CD1c-positive myeloid dendritic cell (primary cell): ENCODE data around the gene LANCL2.

Experiments used
- DNase-seq: peaks from one replicate; pipeline ENCODE4 v3.0.0-alpha.2; 2016; ENCODE audit errors: extremely low spot score

The LANCL2 gene

GRCh38 chr7:55438085-55438756 is 73.1 kb downstream of the LANCL2 start:
- DNase-seq: no peak

- no peak for DNase-seq
Measured at GRCh38 chr7:55438757-55439525, 73.8 kb downstream of the LANCL2 start.

- no peak for DNase-seq
Measured at GRCh38 chr7:55439627-55440026, 74.5 kb downstream of the LANCL2 start.

GRCh38 chr7:55440040-55440690 is 75.0 kb downstream of the LANCL2 start:
- DNase-seq: no peak

DNA sequence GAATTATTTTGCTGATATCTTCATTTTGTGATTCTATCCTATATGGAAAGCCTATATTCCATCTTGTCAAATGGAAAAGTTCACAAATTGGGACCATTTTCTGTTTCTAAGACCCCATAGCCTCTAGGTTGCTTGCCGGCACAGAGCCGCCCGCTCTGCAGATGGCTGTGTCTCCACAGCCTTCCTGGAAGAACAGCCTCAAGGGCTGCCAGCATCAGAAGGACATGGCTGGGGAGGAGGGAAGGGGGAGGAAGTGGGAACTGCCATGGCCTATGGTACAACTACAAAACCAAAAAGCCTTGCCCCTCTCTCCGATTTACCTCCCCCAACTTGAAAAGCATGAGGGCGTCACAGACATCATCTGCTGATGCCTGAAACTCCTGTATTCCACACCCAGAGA is 75.9 kb downstream of the LANCL2 start:
- DNase-seq: no peak

- no peak for DNase-seq
Measured at GRCh38 chr7:55441774-55442522, 76.8 kb downstream of the LANCL2 start.

DNA sequence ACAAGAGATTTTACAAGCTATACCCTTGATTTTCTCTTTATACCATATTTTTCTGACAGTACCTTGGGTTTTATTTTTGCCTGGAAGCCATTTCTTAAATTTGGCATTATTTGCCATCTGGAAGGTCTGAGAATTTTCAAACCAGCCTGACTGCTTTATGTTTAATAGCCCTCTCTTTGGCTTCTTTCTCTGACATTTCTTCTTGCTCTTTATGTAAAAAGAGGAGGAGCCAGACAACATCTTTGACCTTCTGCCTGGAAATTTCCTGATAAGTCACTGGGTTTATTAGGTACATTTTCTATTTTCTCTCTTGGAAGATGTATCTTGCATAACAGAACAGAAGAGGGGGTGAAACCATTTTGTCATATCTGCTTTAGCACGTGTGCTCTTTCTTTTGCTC is 79.6 kb downstream of the LANCL2 start:
- DNase-seq: no peak

GRCh38 chr7:55448526-55448925 is 83.4 kb downstream of the LANCL2 start:
- no peak for DNase-seq

DNA sequence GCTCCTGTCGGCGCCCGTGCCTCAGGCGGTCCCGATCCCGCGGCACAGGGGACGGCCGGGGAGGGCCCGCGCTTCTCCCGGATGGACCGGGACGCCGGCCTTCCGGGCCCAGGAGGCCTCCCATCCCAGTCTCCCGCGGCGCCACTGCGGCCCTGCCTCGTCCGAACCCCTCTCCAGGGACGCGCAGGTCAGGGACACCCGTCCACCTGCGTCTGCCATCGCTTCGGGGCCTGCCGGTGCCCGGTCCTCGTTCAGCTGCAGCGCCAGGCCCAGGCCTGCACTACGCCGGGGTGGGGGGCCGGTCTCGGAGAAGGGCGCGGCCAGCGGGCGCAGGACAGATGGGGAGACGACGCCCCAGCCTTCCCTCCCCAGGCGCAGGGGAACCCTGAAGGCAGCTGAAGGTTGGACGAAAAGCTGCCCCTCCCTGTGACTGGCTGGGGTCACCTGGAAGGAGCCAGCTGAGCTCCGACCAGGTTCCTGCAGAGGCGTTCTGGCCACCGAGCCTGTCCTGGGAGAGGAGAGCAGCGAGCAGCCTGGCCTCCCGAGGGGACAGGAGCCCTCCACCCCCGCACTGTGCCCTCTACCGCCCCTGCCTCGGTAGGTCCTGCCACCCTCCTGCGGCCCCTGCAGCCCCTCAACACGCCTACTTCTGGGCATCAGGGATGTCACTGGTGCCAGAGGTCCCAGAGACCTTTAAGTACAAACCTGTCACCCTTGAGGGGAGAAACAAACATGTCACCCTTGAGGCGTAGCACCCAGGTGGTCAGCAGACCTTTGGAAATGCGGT is 84.3 kb downstream of the LANCL2 start:
- no peak for DNase-seq

DNA sequence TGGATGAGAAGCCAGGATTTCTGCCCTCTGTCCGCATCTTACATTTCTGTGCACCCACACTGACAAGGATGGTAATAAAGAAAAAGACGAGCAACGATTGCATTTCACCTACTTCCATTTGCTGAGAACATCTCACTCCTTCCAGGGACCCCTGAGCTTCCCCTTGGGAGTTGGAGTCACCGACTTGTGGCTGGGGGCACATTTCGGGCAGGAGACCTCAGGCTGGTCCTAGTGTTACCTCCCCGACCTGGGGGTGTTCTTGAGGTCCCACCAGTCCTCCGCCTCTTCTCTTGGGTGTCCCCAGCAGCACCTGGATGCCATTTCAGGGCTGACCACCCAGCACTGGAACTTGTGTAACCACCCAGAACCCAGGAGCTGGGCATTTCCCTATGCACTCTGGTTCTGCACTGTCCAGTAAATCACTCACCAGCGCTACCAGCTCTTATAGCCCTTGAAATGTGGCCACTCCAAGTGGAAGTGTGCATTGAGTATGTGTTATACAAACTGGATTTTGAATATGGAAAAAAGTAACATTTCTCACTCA is 84.9 kb downstream of the LANCL2 start:
- DNase-seq: no peak

GRCh38 chr7:55452971-55453370 is 87.8 kb downstream of the LANCL2 start:
- DNase-seq: no peak

- no peak for DNase-seq
Measured at GRCh38 chr7:55457801-55458200, 92.7 kb downstream of the LANCL2 start.

- no peak for DNase-seq
Measured at GRCh38 chr7:55458351-55458750, 93.2 kb downstream of the LANCL2 start.

DNA sequence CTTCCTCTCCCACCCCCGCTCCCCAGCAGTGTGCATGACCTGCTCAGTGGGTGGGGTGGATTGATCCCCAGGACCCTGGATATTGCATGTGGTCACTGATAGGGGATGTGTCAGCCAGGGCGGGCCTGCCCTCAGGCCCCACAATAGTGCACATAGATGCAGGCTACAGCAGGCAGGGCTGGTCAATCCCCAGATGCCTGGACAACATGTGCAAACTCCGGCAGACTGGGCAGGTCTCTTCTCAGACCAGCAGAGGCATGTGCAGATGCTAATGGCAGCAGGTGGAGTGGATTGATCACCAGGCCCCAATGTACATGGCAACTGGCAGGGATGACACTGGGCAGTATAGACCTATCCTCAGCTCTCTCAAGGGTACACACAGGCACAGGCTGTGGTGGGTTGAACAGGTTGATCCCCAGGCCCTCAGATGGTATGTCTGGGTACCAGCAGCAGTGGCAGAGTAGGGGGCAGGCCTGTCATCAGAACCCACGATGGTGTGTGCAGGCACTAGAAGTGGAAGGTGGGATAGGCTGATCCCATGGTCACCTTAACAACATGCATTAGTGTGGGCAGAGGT is 98.6 kb downstream of the LANCL2 start:
- no peak for DNase-seq

- no peak for DNase-seq
Measured at GRCh38 chr7:55464422-55464821, 99.3 kb downstream of the LANCL2 start.

DNA sequence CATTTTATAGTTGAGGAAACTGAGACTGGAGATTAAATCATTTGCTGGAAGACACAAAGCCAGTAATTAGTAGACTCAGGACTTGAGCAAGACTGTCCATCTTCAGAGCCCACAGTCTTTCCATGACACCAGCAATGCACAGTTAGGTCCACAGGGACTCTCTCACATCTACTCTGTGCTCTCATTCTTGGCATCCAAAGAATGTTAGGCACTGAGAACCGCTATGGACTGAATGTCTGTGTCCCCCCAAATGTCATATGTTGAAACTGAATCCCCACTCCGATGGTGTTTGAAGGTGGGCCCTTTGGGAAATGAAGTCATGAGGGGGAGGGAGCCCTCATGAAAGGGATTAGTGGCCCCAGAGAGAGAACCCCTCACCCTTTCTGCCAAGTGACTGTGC is 100.6 kb downstream of the LANCL2 start:
- DNase-seq: no peak

DNA sequence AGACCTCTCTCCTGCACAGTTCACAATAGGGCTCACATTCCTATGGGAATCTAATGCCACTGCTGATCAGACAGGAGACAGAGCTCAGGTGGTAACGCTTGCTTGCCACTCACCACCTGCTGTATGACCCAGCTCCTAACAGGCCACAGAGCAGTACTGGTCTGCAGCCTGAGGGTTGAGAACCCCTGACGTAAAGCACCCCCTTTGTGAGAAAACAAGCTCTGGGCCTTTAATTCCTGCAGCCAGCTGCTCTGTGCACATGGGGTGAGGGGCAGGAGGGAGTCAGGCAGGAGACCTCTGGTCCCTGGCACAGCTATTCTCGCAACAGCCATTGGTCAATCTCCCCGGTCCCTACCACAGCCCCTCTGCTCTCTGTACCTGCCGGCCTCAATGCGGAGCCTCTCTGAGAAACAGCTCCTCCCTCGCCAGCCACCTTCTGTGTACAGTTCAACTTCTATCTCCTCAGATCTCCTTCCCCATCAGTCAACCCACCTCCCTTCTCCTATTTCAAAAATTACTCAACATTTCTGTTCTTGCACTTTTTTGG is 102.0 kb downstream of the LANCL2 start:
- no peak for DNase-seq

DNA sequence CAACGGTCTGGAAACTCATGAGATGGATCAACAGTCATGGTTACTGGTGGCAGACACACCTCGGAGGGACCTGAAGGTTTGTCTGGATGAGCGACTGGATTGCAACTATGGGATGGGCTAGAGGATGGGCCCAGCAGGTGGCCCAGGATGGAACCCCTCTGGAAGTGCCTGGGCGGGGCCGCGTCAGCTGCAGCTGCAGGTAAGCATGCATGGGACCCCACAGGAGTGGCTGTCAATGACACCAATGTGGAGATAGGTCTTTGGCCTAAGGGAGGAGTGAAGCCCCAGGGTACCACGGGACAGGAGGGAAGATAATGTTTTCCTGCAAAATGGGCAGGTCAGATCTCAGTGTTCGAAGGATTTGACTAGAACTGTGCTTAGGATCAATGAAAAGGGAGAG is 103.4 kb downstream of the LANCL2 start:
- DNase-seq: no peak

DNA sequence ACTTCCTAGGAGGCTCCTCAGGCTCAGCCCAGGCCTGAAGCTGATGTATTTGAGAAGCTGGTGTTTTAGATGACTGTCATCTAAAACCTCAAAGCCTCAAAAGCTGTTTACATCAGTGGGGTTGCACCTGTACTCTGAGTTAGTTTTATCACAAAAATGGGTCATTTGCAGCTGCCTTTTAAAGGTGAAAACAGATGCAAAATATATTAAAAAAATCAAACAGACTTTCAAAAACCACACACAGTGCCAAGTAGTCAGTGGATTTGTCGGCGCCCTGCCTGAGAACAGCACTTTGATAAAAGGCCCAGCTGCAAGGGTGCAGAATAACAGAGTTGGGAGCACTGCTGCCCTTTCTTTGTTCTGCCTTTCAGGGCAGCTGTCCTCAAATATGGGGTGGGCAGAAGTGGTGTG is 104.1 kb downstream of the LANCL2 start:
- DNase-seq: peak; percentile 6

GRCh38 chr7:55469721-55470120 is 104.6 kb downstream of the LANCL2 start:
- DNase-seq: no peak

DNA sequence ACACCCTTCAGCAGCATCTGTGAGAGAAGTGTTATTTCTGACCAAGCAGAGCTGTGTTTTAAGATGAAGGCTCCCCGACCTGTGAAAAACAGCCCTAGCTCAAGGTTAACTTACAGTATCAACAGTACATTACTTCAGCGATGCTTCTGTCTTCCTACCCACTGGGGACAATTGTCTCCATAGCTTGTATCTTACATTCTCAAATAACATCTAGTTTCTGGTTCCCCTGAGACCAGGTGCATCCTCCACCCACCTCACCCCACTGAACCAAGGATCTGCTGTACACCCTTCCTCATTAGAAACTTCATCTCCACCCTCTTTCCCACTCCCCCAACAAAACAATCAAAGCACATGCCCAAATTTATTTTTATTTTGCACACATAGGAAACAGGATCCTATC is 105.1 kb downstream of the LANCL2 start:
- DNase-seq: no peak
